ENCODE data around the gene SLC5A3. TPM values are rescaled to one million over a fixed set of nuclear protein-coding genes. Genes with fewer than 3 reads are reported as not detected.

Gene SLC5A3
- total RNA-seq, 2 experiments from 2014 or later: 22.2 to 31.5 TPM

GRCh38 chr21:34075091-34075425 lies 1.7 kb downstream of the SLC5A3 start:
- Histone ChIP-seq H2AFZ (ENCODE audit: low read length) (no peak overlapping the region), H3K9me2 (ENCODE audit: insufficient read depth, low read length) (no peaks in the 10 kb centered on the region), H3K27ac (ENCODE audit: low read depth, low read length, poor library complexity, severe bottlenecking) (no peak overlapping the region), H3K36me3 (ENCODE audit: insufficient read depth, low read length) (peaks cover 55% of the 10 kb centered on the region), H3K9me3 (ENCODE audit: low read length) (no peaks in the 10 kb centered on the region), H4K20me1 (ENCODE audit: insufficient read depth, low read length) (peaks cover 35% of the 10 kb centered on the region), H3K4me1 (ENCODE audit: insufficient read depth, low read length, poor library complexity, severe bottlenecking) (peaks cover 47% of the 10 kb centered on the region), H3K4me2 (ENCODE audit: low read length) (peak overlapping the region; percentile 99), H3K4me3 (ENCODE audit: low read depth, low read length, poor library complexity, severe bottlenecking) (peak overlapping the region; percentile 90), H3K79me2 (ENCODE audit: insufficient read depth, low read depth, low read length) (peaks cover 57% of the 10 kb centered on the region)
- ChIA-PET POLR2A (interaction anchor here (1.0 to 1.3 kb wide), 2 partner anchors 14 to 50 kb away, joined by 3 read pairs; no protein-coding TSS in a partner anchor), CTCF (ENCODE audit: unreplicated experiment) (no interaction called here)
- TF ChIP-seq EZH2phosphoT487 (IDR thresholded peaks at IDR 0.05; ENCODE audit: borderline replicate concordance, low read depth, low read length) (no peak), CTCF (conservative IDR thresholded peaks at IDR 0.05; ENCODE audit: low read length) (no peak)
- BruUV-seq (replicated peaks): no TSS peak
- intact Hi-C loops (cut with micrococcal nuclease; ENCODE audit: unreplicated experiment): loop anchor here (2.0 kb wide), 1 partner anchor 54 kb away; no protein-coding TSS in a partner anchor
- no peak for DNase-seq (ENCODE audit: low spot score)

- Histone ChIP-seq H2AFZ (ENCODE audit: low read length) (no peak overlapping the region), H3K9me2 (ENCODE audit: insufficient read depth, low read length) (no peaks in the 10 kb centered on the region), H4K20me1 (ENCODE audit: insufficient read depth, low read length) (peaks cover 35% of the 10 kb centered on the region), H3K36me3 (ENCODE audit: insufficient read depth, low read length) (peaks cover 64% of the 10 kb centered on the region), H3K4me3 (ENCODE audit: low read depth, low read length, poor library complexity, severe bottlenecking) (peak overlapping the region; percentile 90), H3K79me2 (ENCODE audit: insufficient read depth, low read depth, low read length) (peaks cover 66% of the 10 kb centered on the region), H3K9me3 (ENCODE audit: low read length) (no peaks in the 10 kb centered on the region), H3K4me2 (ENCODE audit: low read length) (peak overlapping the region; percentile 99), H3K27ac (ENCODE audit: low read depth, low read length, poor library complexity, severe bottlenecking) (no peak overlapping the region), H3K4me1 (ENCODE audit: insufficient read depth, low read length, poor library complexity, severe bottlenecking) (peaks cover 47% of the 10 kb centered on the region)
- no peak for TF ChIP-seq EZH2phosphoT487 (IDR thresholded peaks at IDR 0.05; ENCODE audit: borderline replicate concordance, low read depth, low read length)
- no peak for TF ChIP-seq CTCF (conservative IDR thresholded peaks at IDR 0.05; ENCODE audit: low read length)
- DNase-seq (ENCODE audit: low spot score): no peak
- intact Hi-C loops (cut with micrococcal nuclease; ENCODE audit: unreplicated experiment): loop anchor here (2.0 kb wide), 1 partner anchor 55 kb away; no protein-coding TSS in a partner anchor
- ChIA-PET POLR2A (interaction anchor here (0.5 to 2.7 kb wide), 6 partner anchors 14 to 59 kb away, joined by 3 to 6 read pairs (median 4); no protein-coding TSS in a partner anchor), CTCF (ENCODE audit: unreplicated experiment) (no interaction called here)
- no TSS peak for BruUV-seq (replicated peaks)
Measured at GRCh38 chr21:34075760-34076660, 2.6 kb downstream of the SLC5A3 start.

- H3K27ac ChIP-seq (ENCODE audit: low read depth, low read length, poor library complexity, severe bottlenecking): no peak overlapping the region
- ChIA-PET CTCF (ENCODE audit: unreplicated experiment) (no interaction called here), POLR2A (interaction anchor here (2.7 kb wide), 1 partner anchor 16 kb away, joined by 6 read pairs; no protein-coding TSS in a partner anchor)
- TF ChIP-seq EZH2phosphoT487 (IDR thresholded peaks at IDR 0.05; ENCODE audit: borderline replicate concordance, low read depth, low read length): no peak
- TF ChIP-seq CTCF (conservative IDR thresholded peaks at IDR 0.05; ENCODE audit: low read length): no peak
- H3K36me3 ChIP-seq (ENCODE audit: insufficient read depth, low read length): peaks cover 71% of the 10 kb centered on the region
- H3K4me2 ChIP-seq (ENCODE audit: low read length): peak overlapping the region; percentile 99
- H3K79me2 ChIP-seq (ENCODE audit: insufficient read depth, low read depth, low read length): peaks cover 74% of the 10 kb centered on the region
- intact Hi-C loops (cut with micrococcal nuclease; ENCODE audit: unreplicated experiment): no loop called here
- DNase-seq (ENCODE audit: low spot score): no peak
- no TSS peak for BruUV-seq (replicated peaks)
- no peak overlapping the region for H3K4me3 ChIP-seq (ENCODE audit: low read depth, low read length, poor library complexity, severe bottlenecking)
- H3K9me2 ChIP-seq (ENCODE audit: insufficient read depth, low read length): no peaks in the 10 kb centered on the region
- H2AFZ ChIP-seq (ENCODE audit: low read length): no peak overlapping the region
- H4K20me1 ChIP-seq (ENCODE audit: insufficient read depth, low read length): peaks cover 35% of the 10 kb centered on the region
- peaks cover 47% of the 10 kb centered on the region for H3K4me1 ChIP-seq (ENCODE audit: insufficient read depth, low read length, poor library complexity, severe bottlenecking)
- H3K9me3 ChIP-seq (ENCODE audit: low read length): no peaks in the 10 kb centered on the region
Measured at GRCh38 chr21:34076835-34077234, 3.5 kb downstream of the SLC5A3 start.

Data from OCI-LY7 (cell line).